Gastrocnemius medialis (tissue), 4 donors: Measurements from ENCODE around the gene ABR.

ENCODE experiments used
- CTCF ChIP-seq, 5 experiments: fragments of 450-650 bp in 3 of 5; fragments of 200-600 bp in 2 of 5; sonication (generic) in 2 of 5; IDR thresholded peaks in 4 of 5; conservative IDR thresholded peaks in 1 of 5; 1 replicate in 4 of 5; 2 replicates in 1 of 5; pipeline ENCODE4 v1.5.1; 2016 to 2019; ENCODE audit warnings: antibody characterized with exemption in 5 of 5, mild to moderate bottlenecking in 3 of 5, moderate library complexity in 3 of 5
- POLR2A ChIP-seq, 2 donors: fragments of 450-650 bp; IDR thresholded peaks; one replicate each; pipeline ENCODE4 v1.6.1; 2017; ENCODE audit warnings: antibody characterized with exemption in 2 of 2, mild to moderate bottlenecking in 2 of 2, moderate library complexity in 2 of 2

- TF ChIP-seq POLR2A (IDR thresholded peaks at IDR 0.05) (no peak), CTCF (IDR thresholded peaks at IDR 0.05 in 4 of 5, conservative IDR thresholded peaks at IDR 0.05 in 1 of 5) (no peak)
Measured at GRCh38 chr17:954431-955164, 225.2 kb downstream of the ABR start.
